ENCODE results near the gene PALLD. TPM values are rescaled to one million over a fixed set of nuclear protein-coding genes. Genes with fewer than 3 reads are reported as not detected.

The PALLD gene
- total and polyA plus RNA-seq, 2 of the 8 experiments (the other 6 are each of a cell fraction or from before 2014, with no cell fraction given), result 10.5 to 25.0 TPM

GRCh38 chr4:168557658-168558057, 60.8 kb downstream of the PALLD start:
- Histone ChIP-seq H4K20me1 (replicated peaks in 1 of 2; ENCODE audit: control insufficient read depth in 1 of 2, insufficient read depth in 2 of 2, low read length in 2 of 2) (no peaks in the 10 kb centered on the region), H4K8ac (ENCODE audit: extremely low read depth, insufficient read depth, low read length) (no peak overlapping the region), H3K36me3 (ENCODE audit: control insufficient read depth in 2 of 4, insufficient read depth in 4 of 4, low read length in 3 of 4) (no peaks in the 10 kb centered on the region), H3K4ac (replicated peaks; ENCODE audit: insufficient read length, low read depth, low read length) (no peak overlapping the region), H2AK5ac (ENCODE audit: low read depth, low read length) (0 out of 2 replicates have a peak overlapping the region, but pooled peaks have one; percentile 70), H3K4me3 (ENCODE audit: extremely low read depth in 1 of 4, insufficient read depth in 2 of 4, low read depth in 3 of 4, low read length in 4 of 4) (no peak overlapping the region), H3K4me1 (replicated peaks in 1 of 4; ENCODE audit: control insufficient read depth in 3 of 4, insufficient read depth in 4 of 4, low read length in 3 of 4) (no peaks in the 10 kb centered on the region; a peak in 2 of 7 replicates), H3K18ac (ENCODE audit: extremely low read depth, low read length) (peak overlapping the region; percentile 9; the same call in 1 of the 2 replicates), H2BK120ac (replicated peaks; ENCODE audit: low read depth, low read length) (no peak overlapping the region), H3K9me3 (ENCODE audit: insufficient read depth in 2 of 2, low read depth in 1 of 2, low read length in 1 of 2) (no peaks in the 10 kb centered on the region), H2BK5ac (ENCODE audit: low read depth, low read length) (peak overlapping the region; percentile 55; the same call in 1 of the 2 replicates), H3K23ac (ENCODE audit: insufficient read length) (no peak overlapping the region), H3K9ac (replicated peaks in 1 of 4; ENCODE audit: extremely low read depth in 1 of 4, low read depth in 3 of 4, low read length in 3 of 4) (no peak overlapping the region), H2AFZ (ENCODE audit: low read length) (0 out of 2 replicates have a peak overlapping the region, but pooled peaks have one; percentile 67), H3K79me1 (ENCODE audit: low read depth, low read length) (no peaks in the 10 kb centered on the region), H2BK15ac (ENCODE audit: low read length) (peak overlapping the region; percentile 83; the same call in 1 of the 2 replicates), H2BK12ac (ENCODE audit: low read depth, low read length) (peak overlapping the region; percentile 92), H3K56ac (replicated peaks; ENCODE audit: insufficient read length, low read depth, low read length) (no peak overlapping the region), H2BK20ac (ENCODE audit: low read length) (no peak overlapping the region), H3K27me3 (replicated peaks in 1 of 4; ENCODE audit: control insufficient read depth in 3 of 4, extremely low read depth in 1 of 4, insufficient read depth in 3 of 4, low read length in 3 of 4) (no peaks in the 10 kb centered on the region), H4K91ac (replicated peaks; ENCODE audit: insufficient read length, low read length) (no peak overlapping the region), H3K14ac (ENCODE audit: insufficient read length) (no peak overlapping the region), H3K23me2 (ENCODE audit: low read depth, low read length) (no peaks in the 10 kb centered on the region), H3K4me2 (ENCODE audit: insufficient read depth in 1 of 2, low read depth in 2 of 2, low read length in 2 of 2) (no peak overlapping the region), H3K79me2 (ENCODE audit: control insufficient read depth in 1 of 2, insufficient read depth in 2 of 2, low read length in 2 of 2) (no peaks in the 10 kb centered on the region), H4K5ac (ENCODE audit: insufficient read length, low read depth, low read length) (no peak overlapping the region), H3K27ac (ENCODE audit: low read depth, low read length) (no peak overlapping the region)
- FAIRE-seq, result no peak
- no peak for DNase-seq (ENCODE audit: low read depth in 1 of 2, low spot score in 2 of 2)
- POLR2A ChIA-PET (ENCODE audit: partially characterized antibody), result no interaction called here
- WGBS, 2 experiments (ENCODE audit: extremely low coverage in 1 of 2, insufficient coverage in 1 of 2, insufficient read length in 1 of 2, insufficient replicate concordance in 2 of 2, low coverage in 1 of 2, low lambda C conversion rate in 2 of 2, missing lambda C conversion rate in 1 of 2), result 96% methylated on average over 3 of the region's 3 CpGs; no CpG with 5 or more reads in 1 of the 2 experiments
- CTCF ChIA-PET (ENCODE audit: partially characterized antibody), result interaction anchor here (0.9 to 1.5 kb wide), 3 partner anchors 19 to 137 kb away, joined by 3 to 7 read pairs (median 3); no protein-coding TSS in a partner anchor
- no peak for TF ChIP-seq JUND (IDR thresholded peaks at IDR 0.05; ENCODE audit: low read length)
- no peak for TF ChIP-seq RFX5 (IDR thresholded peaks at IDR 0.05; ENCODE audit: borderline replicate concordance, low read depth, low read length)
- TF ChIP-seq TEAD4 (IDR thresholded peaks at IDR 0.05; ENCODE audit: low read depth, low read length), result no peak
- TF ChIP-seq CEBPB (IDR thresholded peaks at IDR 0.05; ENCODE audit: low read depth, low read length), result no peak
- no peak for TF ChIP-seq NRF1 (IDR thresholded peaks at IDR 0.05; ENCODE audit: low read depth, low read length)
- TF ChIP-seq CBX5 (IDR thresholded peaks at IDR 0.05; ENCODE audit: low read depth, low read length), result no peak
- TF ChIP-seq, protein P1, sequence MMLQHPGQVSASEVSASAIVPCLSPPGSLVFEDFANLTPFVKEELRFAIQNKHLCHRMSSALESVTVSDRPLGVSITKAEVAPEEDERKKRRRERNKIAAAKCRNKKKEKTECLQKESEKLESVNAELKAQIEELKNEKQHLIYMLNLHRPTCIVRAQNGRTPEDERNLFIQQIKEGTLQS (IDR thresholded peaks at IDR 0.05; ENCODE audit: insufficient read depth, low read depth, low read length), result no peak
- TF ChIP-seq KDM5A (IDR thresholded peaks at IDR 0.05; ENCODE audit: low read length), result no peak
- no peak for TF ChIP-seq SUZ12 (IDR thresholded peaks at IDR 0.05; ENCODE audit: low read length)
- no peak for TF ChIP-seq GTF2F1 (IDR thresholded peaks at IDR 0.05; ENCODE audit: borderline replicate concordance, low read depth, low read length)
- no peak for TF ChIP-seq SRF (IDR thresholded peaks at IDR 0.05; ENCODE audit: low read depth, low read length)
- no peak for TF ChIP-seq SAP30 (IDR thresholded peaks at IDR 0.05; ENCODE audit: insufficient read depth, insufficient replicate concordance, low read length)
- no peak for TF ChIP-seq SP4 (IDR thresholded peaks at IDR 0.05; ENCODE audit: low read length)
- no peak for TF ChIP-seq SIX5 (IDR thresholded peaks at IDR 0.05; ENCODE audit: low read depth, low read length)
- no peak for TF ChIP-seq HDAC6 (IDR thresholded peaks at IDR 0.05; ENCODE audit: low read depth, low read length)

All from H1 (cell line).